ENCODE results near the gene ZNF263.

The ZNF263 gene

DNA sequence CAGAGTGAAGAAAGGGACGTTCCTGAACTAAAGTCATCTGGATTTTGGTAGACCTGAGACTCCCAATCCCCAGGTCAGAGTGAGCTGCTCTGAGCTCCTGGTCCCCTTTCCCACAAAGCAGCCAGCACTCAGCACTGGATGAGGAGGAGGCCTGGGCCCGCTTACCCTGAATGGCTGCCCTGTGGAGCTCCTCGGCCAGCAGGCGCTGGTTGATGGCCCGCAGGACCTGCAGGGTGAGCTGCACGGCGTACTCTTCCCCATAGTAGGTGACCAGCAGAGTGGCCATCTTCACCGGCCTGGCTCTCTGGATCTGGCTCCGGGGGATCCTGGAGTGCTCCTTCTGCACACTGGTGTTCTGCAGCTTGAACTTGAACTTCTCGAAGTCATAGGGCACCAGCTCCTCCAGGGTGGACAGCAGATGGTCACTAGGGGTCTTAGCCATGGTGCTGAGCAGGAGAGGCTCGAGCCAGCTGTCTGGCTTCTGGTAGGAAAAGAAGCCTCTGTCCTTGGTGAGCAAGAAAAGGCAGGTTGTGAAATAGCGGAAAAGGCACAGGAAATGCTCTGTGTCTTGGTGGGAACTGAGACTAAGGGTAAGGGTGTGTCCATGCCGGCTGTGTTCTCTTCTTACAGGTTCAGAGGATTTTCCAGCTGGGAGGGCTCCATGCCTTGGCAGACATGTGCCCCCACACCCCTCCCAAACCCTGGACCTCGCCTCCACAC, 27.0 kb upstream of the ZNF263 start, which contains the start of gene MEFV:
Gene MEFV (minus strand): TSS at position 488 of the 720 bp plus-strand sequence. CDS start 46 bp downstream, at position 442.
- H3K9ac ChIP-seq (ENCODE audit: insufficient read length, low read depth) = no peak within 1 kb of the TSS
- H3K27me3 ChIP-seq (ENCODE audit: insufficient read depth, insufficient read length) = no peaks in the 10 kb centered on the region
- no peaks in the 10 kb centered on the region for H3K9me3 ChIP-seq (ENCODE audit: insufficient read depth, low read length)
- H3K4me3 ChIP-seq (ENCODE audit: insufficient read length, low read depth) = no peak within 1 kb of the TSS
- TF ChIP-seq YY1 (IDR thresholded peaks at IDR 0.05; ENCODE audit: insufficient read depth, insufficient read length) (no peak), ZNF274 (IDR thresholded peaks at IDR 0.05; ENCODE audit: low read depth, low read length) (no peak), SUZ12 (IDR thresholded peaks at IDR 0.05; ENCODE audit: extremely low read depth, insufficient read depth, insufficient read length) (no peak)
- no peak for DNase-seq (ENCODE audit: low read depth, low spot score)
- no peaks in the 10 kb centered on the region for H3K36me3 ChIP-seq (ENCODE audit: insufficient read depth, insufficient read length, low read length)
- peaks cover 3% of the 10 kb centered on the region for H3K4me1 ChIP-seq (ENCODE audit: insufficient read depth, insufficient read length)

DNA sequence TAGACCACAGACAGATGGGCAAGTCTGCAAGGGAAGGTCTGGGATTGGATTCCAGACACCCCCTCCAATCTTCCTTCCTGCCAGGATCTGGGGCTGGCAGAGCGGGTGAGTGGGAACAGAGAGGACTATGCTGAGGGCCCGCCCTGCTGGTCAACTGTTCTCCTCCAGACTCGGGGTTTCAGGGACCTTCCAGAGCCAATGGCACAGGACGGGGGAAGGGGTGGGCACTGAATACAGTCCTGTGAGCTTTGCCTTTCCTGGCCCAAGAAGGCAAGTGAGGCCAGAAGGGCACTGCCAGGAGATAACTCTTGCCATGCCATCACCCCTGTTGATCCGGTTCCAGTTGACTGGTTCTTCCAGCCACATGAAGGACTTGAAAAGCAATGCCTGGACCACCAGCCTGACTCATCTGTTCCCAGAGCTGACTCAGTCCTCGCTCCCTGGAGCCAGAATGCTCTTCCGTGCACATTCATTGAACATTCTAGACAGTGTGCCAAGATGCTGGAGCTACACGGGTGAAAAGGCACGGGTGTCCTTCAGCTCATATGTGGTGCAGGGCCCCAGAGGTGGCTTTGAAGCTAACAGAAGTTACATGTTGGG, 26.3 kb upstream of the ZNF263 start:
- no peak for DNase-seq (ENCODE audit: low read depth, low spot score)
- Histone ChIP-seq H3K9me3 (ENCODE audit: insufficient read depth, low read length) (no peaks in the 10 kb centered on the region), H3K27me3 (ENCODE audit: insufficient read depth, insufficient read length) (no peaks in the 10 kb centered on the region), H3K4me3 (ENCODE audit: insufficient read length, low read depth) (no peak overlapping the region), H3K4me1 (ENCODE audit: insufficient read depth, insufficient read length) (peaks cover 3% of the 10 kb centered on the region), H3K36me3 (ENCODE audit: insufficient read depth, insufficient read length, low read length) (no peaks in the 10 kb centered on the region), H3K9ac (ENCODE audit: insufficient read length, low read depth) (no peak overlapping the region)
- no peak for TF ChIP-seq ZNF274 (IDR thresholded peaks at IDR 0.05; ENCODE audit: low read depth, low read length)
- TF ChIP-seq SUZ12 (IDR thresholded peaks at IDR 0.05; ENCODE audit: extremely low read depth, insufficient read depth, insufficient read length) = no peak

DNA sequence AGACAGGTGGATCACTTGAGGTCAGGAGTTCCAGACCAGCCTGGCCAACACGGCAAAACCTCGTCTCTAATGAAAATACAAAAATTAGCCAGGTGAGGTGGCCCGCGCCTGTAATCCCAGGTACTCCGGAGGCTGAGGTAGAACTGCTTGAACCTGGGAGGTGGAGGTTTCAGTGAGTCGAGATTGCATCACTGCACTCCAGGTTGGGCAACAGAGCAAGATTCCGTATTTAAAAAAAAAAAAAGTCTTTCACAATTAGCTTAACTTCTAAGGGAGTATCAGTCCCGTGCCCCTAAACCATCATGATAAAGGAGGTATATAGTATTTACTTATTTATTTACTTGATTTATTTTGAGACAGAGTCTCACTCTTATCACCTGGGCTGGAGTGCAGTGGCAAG, 23.5 kb upstream of the ZNF263 start:
- Histone ChIP-seq H3K4me1 (ENCODE audit: insufficient read depth, insufficient read length) (peaks cover 8% of the 10 kb centered on the region), H3K36me3 (ENCODE audit: insufficient read depth, insufficient read length, low read length) (no peaks in the 10 kb centered on the region), H3K9me3 (ENCODE audit: insufficient read depth, low read length) (no peaks in the 10 kb centered on the region), H3K27me3 (ENCODE audit: insufficient read depth, insufficient read length) (no peaks in the 10 kb centered on the region), H3K4me3 (ENCODE audit: insufficient read length, low read depth) (no peak overlapping the region), H3K9ac (ENCODE audit: insufficient read length, low read depth) (no peak overlapping the region)
- TF ChIP-seq SUZ12 (IDR thresholded peaks at IDR 0.05; ENCODE audit: extremely low read depth, insufficient read depth, insufficient read length) = no peak
- no peak for TF ChIP-seq ZNF274 (IDR thresholded peaks at IDR 0.05; ENCODE audit: low read depth, low read length)
- no peak for TF ChIP-seq YY1 (IDR thresholded peaks at IDR 0.05; ENCODE audit: insufficient read depth, insufficient read length)
- DNase-seq (ENCODE audit: low read depth, low spot score) = no peak

DNA sequence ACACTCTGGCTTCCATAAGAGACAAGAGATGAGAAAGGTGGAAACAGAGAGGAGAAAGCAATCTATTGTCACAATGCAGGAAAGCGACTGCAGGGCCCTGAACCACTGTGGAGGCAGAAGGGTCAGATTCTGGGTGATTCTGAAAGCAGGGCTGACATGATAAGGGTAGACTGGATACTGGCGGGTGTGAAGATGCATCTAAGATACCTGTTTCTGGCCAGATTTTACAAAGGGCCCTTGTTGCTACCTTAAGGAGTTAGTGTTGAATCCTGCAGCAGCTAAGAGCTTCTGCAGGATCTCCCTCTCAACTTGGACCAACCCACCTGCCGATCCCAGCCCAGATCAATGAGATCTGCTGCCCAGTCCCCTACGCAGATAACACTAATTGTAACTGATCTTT, 20.8 kb upstream of the ZNF263 start:
- Histone ChIP-seq H3K4me3 (ENCODE audit: insufficient read length, low read depth) (no peak overlapping the region), H3K27me3 (ENCODE audit: insufficient read depth, insufficient read length) (no peaks in the 10 kb centered on the region), H3K9me3 (ENCODE audit: insufficient read depth, low read length) (no peaks in the 10 kb centered on the region; the same call in 1 of the 2 replicates), H3K9ac (ENCODE audit: insufficient read length, low read depth) (peak overlapping the region; percentile 11), H3K36me3 (ENCODE audit: insufficient read depth, insufficient read length, low read length) (no peaks in the 10 kb centered on the region), H3K4me1 (ENCODE audit: insufficient read depth, insufficient read length) (peaks cover 5% of the 10 kb centered on the region)
- DNase-seq (ENCODE audit: low read depth, low spot score) = no peak
- TF ChIP-seq YY1 (IDR thresholded peaks at IDR 0.05; ENCODE audit: insufficient read depth, insufficient read length) (no peak), ZNF274 (IDR thresholded peaks at IDR 0.05; ENCODE audit: low read depth, low read length) (no peak), SUZ12 (IDR thresholded peaks at IDR 0.05; ENCODE audit: extremely low read depth, insufficient read depth, insufficient read length) (no peak)

DNA sequence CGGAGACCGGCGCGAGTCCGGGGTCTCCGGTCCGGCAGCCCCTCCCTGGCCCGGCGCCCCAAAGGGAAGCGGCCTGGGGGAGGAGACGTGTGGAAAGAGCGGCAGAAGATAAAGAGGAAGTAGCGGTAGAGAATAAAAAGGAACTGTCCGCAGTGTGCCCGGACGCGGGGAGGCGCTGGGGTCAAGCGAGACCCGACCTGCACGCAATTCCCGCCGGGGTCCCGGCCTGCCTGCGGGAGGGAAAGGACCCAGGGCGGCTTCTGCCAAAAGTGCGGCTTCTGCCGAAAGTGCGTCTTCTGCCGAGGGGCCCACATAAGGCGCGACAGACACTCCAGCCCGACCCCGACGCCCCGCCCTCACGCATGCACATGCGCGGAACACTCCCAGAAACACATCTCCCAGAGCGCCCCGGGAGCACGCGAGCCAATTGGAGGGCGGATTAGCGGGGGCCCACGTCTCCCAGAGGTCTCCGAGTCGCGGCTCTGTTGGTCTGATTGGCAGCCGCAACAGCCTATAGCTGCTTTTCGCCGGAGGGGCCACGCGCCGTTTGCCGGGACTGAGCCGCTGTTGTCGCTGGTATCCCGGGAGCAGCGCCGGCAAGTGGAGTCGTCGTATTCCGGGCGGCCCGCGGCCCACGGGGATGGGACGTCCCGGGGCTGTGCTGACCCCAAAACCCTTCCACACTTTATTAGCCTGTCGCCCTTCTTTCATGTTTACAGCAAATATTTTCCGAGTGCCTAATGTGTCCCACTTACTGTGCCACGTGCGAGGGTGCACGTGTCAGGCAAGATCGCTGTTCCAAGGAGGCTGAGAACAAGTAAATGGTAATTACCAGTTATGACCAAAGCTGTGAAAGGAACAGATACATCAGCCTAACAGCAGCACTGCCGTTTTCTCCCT, 18.9 kb upstream of the ZNF263 start:
- Histone ChIP-seq H3K9me3 (ENCODE audit: insufficient read depth, low read length) (no peaks in the 10 kb centered on the region; the same call in 1 of the 2 replicates), H3K9ac (ENCODE audit: insufficient read length, low read depth) (peak overlapping the region; percentile 83), H3K36me3 (ENCODE audit: insufficient read depth, insufficient read length, low read length) (no peaks in the 10 kb centered on the region), H3K27me3 (ENCODE audit: insufficient read depth, insufficient read length) (no peaks in the 10 kb centered on the region), H3K4me1 (ENCODE audit: insufficient read depth, insufficient read length) (peaks cover 5% of the 10 kb centered on the region), H3K4me3 (ENCODE audit: insufficient read length, low read depth) (peak overlapping the region; percentile 81)
- TF ChIP-seq SUZ12 (IDR thresholded peaks at IDR 0.05; ENCODE audit: extremely low read depth, insufficient read depth, insufficient read length) (no peak), ZNF274 (IDR thresholded peaks at IDR 0.05; ENCODE audit: low read depth, low read length) (no peak), YY1 (IDR thresholded peaks at IDR 0.05; ENCODE audit: insufficient read depth, insufficient read length) (no peak)
- peak; percentile 98 for DNase-seq (ENCODE audit: low read depth, low spot score)

DNA sequence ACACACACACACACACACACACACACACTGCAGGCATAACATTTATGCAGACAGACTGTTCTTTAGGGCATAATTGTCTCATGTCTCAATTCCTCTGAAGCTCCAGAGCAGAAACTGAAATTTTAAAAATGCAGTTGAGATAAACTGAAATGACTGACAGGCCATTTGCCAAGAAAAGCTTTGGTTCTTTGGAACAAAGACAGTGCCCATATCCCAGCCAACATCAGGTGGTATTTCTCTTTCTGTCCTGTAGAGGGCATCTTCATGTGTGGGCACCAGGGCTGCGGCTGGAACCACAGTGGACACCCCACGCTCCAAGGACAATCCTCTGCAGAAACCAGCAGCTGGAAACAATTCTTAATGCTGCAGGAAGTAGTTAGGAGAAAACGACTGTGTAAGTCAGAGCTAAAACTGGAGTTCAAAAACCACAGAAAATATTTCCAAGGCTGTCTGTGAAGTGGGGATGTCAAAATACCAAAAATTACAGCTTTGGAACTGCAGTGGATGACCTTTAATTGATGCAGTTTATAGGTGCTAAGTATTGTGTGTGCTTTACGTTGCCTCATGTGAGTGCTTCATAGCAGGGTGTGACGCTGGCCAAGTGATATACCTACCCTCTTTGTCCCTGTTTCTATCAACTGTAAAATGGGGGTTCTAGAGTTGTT, 16.3 kb upstream of the ZNF263 start:
- Histone ChIP-seq H3K9me3 (ENCODE audit: insufficient read depth, low read length) (no peaks in the 10 kb centered on the region; the same call in 1 of the 2 replicates), H3K4me1 (ENCODE audit: insufficient read depth, insufficient read length) (peaks cover 5% of the 10 kb centered on the region), H3K4me3 (ENCODE audit: insufficient read length, low read depth) (no peak overlapping the region), H3K36me3 (ENCODE audit: insufficient read depth, insufficient read length, low read length) (no peaks in the 10 kb centered on the region), H3K27me3 (ENCODE audit: insufficient read depth, insufficient read length) (no peaks in the 10 kb centered on the region), H3K9ac (ENCODE audit: insufficient read length, low read depth) (no peak overlapping the region)
- no peak for DNase-seq (ENCODE audit: low read depth, low spot score)
- TF ChIP-seq SUZ12 (IDR thresholded peaks at IDR 0.05; ENCODE audit: extremely low read depth, insufficient read depth, insufficient read length) (no peak), YY1 (IDR thresholded peaks at IDR 0.05; ENCODE audit: insufficient read depth, insufficient read length) (no peak), ZNF274 (IDR thresholded peaks at IDR 0.05; ENCODE audit: low read depth, low read length) (no peak)

Measured in NT2/D1 (cell line).